Prostate gland (tissue), 2 donors: Measurements from ENCODE around the gene HOXA7. TPM values are rescaled to one million over a fixed set of nuclear protein-coding genes. Genes with fewer than 3 reads are reported as not detected.

ENCODE experiments used
- DNase-seq: peaks from one replicate; pipeline ENCODE4 v3.0.0-alpha.2; 2019; ENCODE audit warnings: low spot score
- H3K27ac ChIP-seq, 2 donors: fragments of 200-600 bp; sonication (generic); 2 replicates each; pipeline ENCODE4 v1.5.1; 2017 to 2019
- H3K27me3 ChIP-seq: fragments of 200-600 bp; sonication (generic); replicated peaks from 2 replicates; pipeline ENCODE4 v1.5.1; 2019; ENCODE audit not compliant: insufficient read depth
- H3K36me3 ChIP-seq, 2 donors: fragments of 200-600 bp; sonication (generic); 1 replicate in 1 of 2; 2 replicates in 1 of 2; pipeline versions ENCODE4 v1.5.1 to v1.8.1; 2017 to 2019
- H3K4me1 ChIP-seq: fragments of 200-600 bp; sonication (generic); replicated peaks from 2 replicates; pipeline ENCODE4 v1.5.1; 2019
- H3K4me3 ChIP-seq, 2 donors: fragments of 200-600 bp; sonication (generic); 2 replicates each; pipeline ENCODE4 v1.5.1; 2017 to 2019
- H3K9me3 ChIP-seq: fragments of 200-600 bp; sonication (generic); 2 replicates; pipeline ENCODE4 v1.5.1; 2017
- CTCF ChIP-seq, 4 experiments: fragments of 200-600 bp in 2 of 4; fragments of 450-650 bp in 2 of 4; sonication (generic) in 2 of 4; IDR thresholded peaks; 1 replicate in 3 of 4; 2 replicates in 1 of 4; pipeline ENCODE4 v1.5.1; 2016 to 2019; ENCODE audit warnings: antibody characterized with exemption in 4 of 4, mild to moderate bottlenecking in 2 of 4, moderate library complexity in 2 of 4
- POLR2A ChIP-seq: fragments of 450-650 bp; IDR thresholded peaks from one replicate; pipeline ENCODE4 v1.6.1; 2016; ENCODE audit warnings: antibody characterized with exemption, mild to moderate bottlenecking
- POLR2AphosphoS5 ChIP-seq: sonication (generic); formaldehyde crosslinking; IDR thresholded peaks from one replicate; pipeline ENCODE4 v1.6.1; 2017; ENCODE audit warnings: antibody characterized with exemption
- WGBS: methylation state at CpG from one replicate; pipeline ENCODE4 v1.1.5; 2018; 5-methylcytosine and 5-hydroxymethylcytosine counted together
- intact Hi-C: fragments of 100-400 bp; cut with DNase I; formaldehyde crosslinking; loops from one replicate; pipeline ENCODE4 v1.14.2; 2022
- total RNA-seq, 2 donors: library from RNA; depleted of rRNA; stranded (reverse); fragments of >200 nt; gene quantifications; one replicate each; pipeline ENCODE4 v1.1.0, GENCODE V29; 2016

Gene HOXA7
- total RNA-seq, 2 donors from 2014 or later = 2.2 to 4.6 TPM

- Histone ChIP-seq H3K9me3 (no peaks in the 10 kb centered on the region), H3K27ac (no peak overlapping the region), H3K27me3 (no peaks in the 10 kb centered on the region), H3K4me1 (no peaks in the 10 kb centered on the region), H3K4me3 (no peak overlapping the region), H3K36me3 (no peaks in the 10 kb centered on the region)
- no peak for DNase-seq
- intact Hi-C loops = no loop called here
- TF ChIP-seq CTCF (IDR thresholded peaks at IDR 0.05) (no peak), POLR2A (no peak), POLR2AphosphoS5 (no peak)
- WGBS = 87% methylated on average over 14 of the region's 14 CpGs
These were observed 33.4 kb downstream of the HOXA7 start for GRCh38 chr7:27123007-27123476.

- TF ChIP-seq POLR2A = no peak
- no peak for TF ChIP-seq CTCF (IDR thresholded peaks at IDR 0.05)
- no peak for TF ChIP-seq POLR2AphosphoS5
- WGBS = 78% methylated on average over 42 of the region's 42 CpGs
- Histone ChIP-seq H3K9me3 (no peaks in the 10 kb centered on the region), H3K36me3 (no peaks in the 10 kb centered on the region), H3K27ac (no peak overlapping the region), H3K27me3 (no peaks in the 10 kb centered on the region), H3K4me3 (no peak overlapping the region), H3K4me1 (no peaks in the 10 kb centered on the region)
- intact Hi-C loops = no loop called here
- no peak for DNase-seq
These were observed 34.2 kb downstream of the HOXA7 start for GRCh38 chr7:27122077-27122910.

GRCh38 chr7:27121684-27122076 lies 34.8 kb downstream of the HOXA7 start:
- Histone ChIP-seq H3K9me3 (no peaks in the 10 kb centered on the region), H3K27ac (no peak overlapping the region), H3K36me3 (no peaks in the 10 kb centered on the region), H3K27me3 (no peaks in the 10 kb centered on the region), H3K4me1 (no peaks in the 10 kb centered on the region), H3K4me3 (no peak overlapping the region)
- no peak for DNase-seq
- TF ChIP-seq POLR2AphosphoS5 (no peak), CTCF (IDR thresholded peaks at IDR 0.05) (no peak), POLR2A (no peak)
- WGBS = 82% methylated on average over 7 of the region's 7 CpGs
- intact Hi-C loops = no loop called here

GRCh38 chr7:27119412-27119911 lies 37.0 kb downstream of the HOXA7 start:
- TF ChIP-seq CTCF (IDR thresholded peaks at IDR 0.05) (no peak), POLR2AphosphoS5 (no peak)
- H3K9me3 ChIP-seq = no peaks in the 10 kb centered on the region
- no peaks in the 10 kb centered on the region for H3K4me1 ChIP-seq
- no peak overlapping the region for H3K27ac ChIP-seq
- 89% methylated on average over 1 of the region's 1 CpG for WGBS
- no peak overlapping the region for H3K4me3 ChIP-seq
- no peaks in the 10 kb centered on the region for H3K36me3 ChIP-seq
- no peak for DNase-seq
- intact Hi-C loops = no loop called here
- H3K27me3 ChIP-seq = no peaks in the 10 kb centered on the region

GRCh38 chr7:27118580-27118979 lies 37.9 kb downstream of the HOXA7 start:
- H3K4me3 ChIP-seq = no peak overlapping the region
- TF ChIP-seq POLR2AphosphoS5 = no peak
- TF ChIP-seq POLR2A = no peak
- no peak for TF ChIP-seq CTCF (IDR thresholded peaks at IDR 0.05)
- WGBS = 81% methylated on average over 3 of the region's 3 CpGs

More at GRCh38 chr7:27118580-27118979, 37.9 kb downstream of the HOXA7 start:
- no peaks in the 10 kb centered on the region for H3K9me3 ChIP-seq
- H3K27ac ChIP-seq = no peak overlapping the region
- H3K27me3 ChIP-seq = no peaks in the 10 kb centered on the region
- no peaks in the 10 kb centered on the region for H3K36me3 ChIP-seq
- no peaks in the 10 kb centered on the region for H3K4me1 ChIP-seq
- intact Hi-C loops = no loop called here
- DNase-seq = no peak
